Activated T-helper 17 cell treated with anti-CD3 and anti-CD28 coated beads, Interleukin-2, amount 50 U/mL, for 72 hours (primary cell): ENCODE measurements around the gene ZNF500. TPM values are rescaled to one million over a fixed set of nuclear protein-coding genes. Genes with fewer than 3 reads are reported as not detected.

Experiments used
- ATAC-seq: fragments of 150-1000 bp; cut with Tn5 transposase; replicated peaks from 2 replicates; pipeline ENCODE4 v1.10.0; 2021; ENCODE audit warnings: mild to moderate bottlenecking, moderate library complexity
- H3K27ac Mint-ChIP-seq: one replicate; pipeline ENCODE4 v1.8.0; 2022; ENCODE audit warnings: mixed read lengths
- H3K27me3 Mint-ChIP-seq: one replicate; pipeline ENCODE4 v1.8.0; 2022; ENCODE audit warnings: mixed read lengths
- H3K36me3 Mint-ChIP-seq: one replicate; pipeline ENCODE4 v1.8.0; 2022; ENCODE audit warnings: low read depth, mild to moderate bottlenecking, mixed read lengths
- H3K4me1 Mint-ChIP-seq: one replicate; pipeline ENCODE4 v1.8.0; 2022; ENCODE audit warnings: mixed read lengths
- H3K4me3 Mint-ChIP-seq: one replicate; pipeline ENCODE4 v1.8.0; 2022; ENCODE audit warnings: mild to moderate bottlenecking, mixed read lengths
- H3K9me3 Mint-ChIP-seq: one replicate; pipeline ENCODE4 v1.8.0; 2022; ENCODE audit warnings: mixed read lengths
- total RNA-seq, 2 donors: library from RNA; stranded (reverse); gene quantifications; one replicate each; pipeline ENCODE4 v1.2.3, GENCODE V29; 2022

Gene ZNF500
- total RNA-seq: 10 to 100 TPM in 1 of 2 donors, 1 to 10 TPM in 1; 9.7 to 12.5 TPM

GRCh38 chr16:4766875-4767628 lies at the start of gene ZNF500:
TSS of gene ZNF500 (minus strand) at chr16:4767162. CDS start at chr16:4765978, 1,184 bp downstream.
- H3K4me1 Mint-ChIP-seq: peaks cover 11% of the 10 kb centered on the region
- H3K27me3 Mint-ChIP-seq: no peaks in the 10 kb centered on the region
- H3K9me3 Mint-ChIP-seq: no peaks in the 10 kb centered on the region
- H3K36me3 Mint-ChIP-seq: peaks cover 22% of the 10 kb centered on the region
- peak within 1 kb of the TSS; percentile 97 for H3K4me3 Mint-ChIP-seq
- peak within 1 kb of the TSS; percentile 94 for H3K27ac Mint-ChIP-seq
- ATAC-seq: peak; percentile 78

GRCh38 chr16:4814542-4815173 lies 47.7 kb upstream of the ZNF500 start:
- Mint-ChIP-seq H3K4me1 (no peaks in the 10 kb centered on the region), H3K27me3 (no peaks in the 10 kb centered on the region), H3K36me3 (peaks cover 98% of the 10 kb centered on the region), H3K4me3 (no peak overlapping the region), H3K9me3 (no peaks in the 10 kb centered on the region), H3K27ac (no peak overlapping the region)
- no peak for ATAC-seq

GRCh38 chr16:4814046-4814445 lies 47.1 kb upstream of the ZNF500 start:
- Mint-ChIP-seq H3K27me3 (no peaks in the 10 kb centered on the region), H3K27ac (no peak overlapping the region), H3K9me3 (no peaks in the 10 kb centered on the region), H3K36me3 (peaks cover 100% of the 10 kb centered on the region), H3K4me1 (no peaks in the 10 kb centered on the region), H3K4me3 (no peak overlapping the region)
- ATAC-seq: no peak

GRCh38 chr16:4813251-4814003 lies 46.5 kb upstream of the ZNF500 start:
- Mint-ChIP-seq H3K36me3 (peaks cover 100% of the 10 kb centered on the region), H3K4me3 (no peak overlapping the region), H3K4me1 (no peaks in the 10 kb centered on the region), H3K9me3 (no peaks in the 10 kb centered on the region), H3K27me3 (no peaks in the 10 kb centered on the region), H3K27ac (no peak overlapping the region)
- ATAC-seq: no peak

DNA sequence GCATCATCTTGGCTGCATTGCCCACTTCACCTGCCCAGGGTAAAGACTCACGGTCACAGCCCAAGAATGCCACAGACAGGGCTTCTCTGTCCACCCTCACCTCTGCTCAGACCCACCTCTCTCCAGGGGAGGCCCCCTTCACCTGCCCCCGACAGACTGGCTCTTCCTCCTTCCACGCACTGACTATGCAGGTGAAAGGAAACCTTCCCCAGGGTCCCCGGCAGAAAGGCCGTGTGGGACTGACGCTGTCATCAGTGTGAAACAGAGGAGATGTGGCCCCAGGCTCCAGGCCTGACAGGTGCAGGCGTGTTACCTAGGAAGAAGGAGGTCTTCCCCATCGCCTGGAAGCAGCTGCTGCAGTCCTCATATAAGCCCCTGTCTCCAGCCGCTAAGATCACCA lies 44.8 kb upstream of the ZNF500 start:
- H3K27me3 Mint-ChIP-seq: no peaks in the 10 kb centered on the region
- peak overlapping the region; percentile 38 for H3K27ac Mint-ChIP-seq
- H3K4me3 Mint-ChIP-seq: no peak overlapping the region
- no peaks in the 10 kb centered on the region for H3K9me3 Mint-ChIP-seq
- no peaks in the 10 kb centered on the region for H3K4me1 Mint-ChIP-seq
- no peak for ATAC-seq
- peaks cover 99% of the 10 kb centered on the region for H3K36me3 Mint-ChIP-seq

GRCh38 chr16:4811242-4811641 lies 44.3 kb upstream of the ZNF500 start:
- no peak for ATAC-seq
- Mint-ChIP-seq H3K4me1 (no peaks in the 10 kb centered on the region), H3K4me3 (no peak overlapping the region), H3K27ac (no peak overlapping the region), H3K9me3 (no peaks in the 10 kb centered on the region), H3K36me3 (peaks cover 97% of the 10 kb centered on the region), H3K27me3 (no peaks in the 10 kb centered on the region)

DNA sequence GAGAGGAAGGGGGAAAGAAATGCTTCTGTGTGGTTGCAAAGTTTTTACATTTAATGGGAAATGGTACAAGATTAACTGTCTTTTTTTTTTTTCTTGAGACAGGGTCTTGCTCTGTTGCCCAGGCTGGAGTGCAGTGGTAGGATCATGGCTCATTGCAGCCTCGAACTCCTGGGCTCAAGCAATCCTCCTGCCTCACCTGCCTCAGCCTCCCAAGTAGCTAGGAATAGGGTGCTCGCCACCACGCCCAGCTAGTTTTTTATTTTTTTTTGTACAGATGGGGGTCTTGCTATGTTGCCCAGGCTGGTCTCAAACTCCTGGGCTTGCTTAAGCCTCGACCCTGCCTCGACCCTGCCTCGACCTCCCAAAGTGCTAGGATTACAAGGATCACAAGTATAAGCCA lies 39.3 kb upstream of the ZNF500 start:
- H3K4me1 Mint-ChIP-seq: no peaks in the 10 kb centered on the region
- no peak overlapping the region for H3K4me3 Mint-ChIP-seq
- ATAC-seq: no peak
- peaks cover 70% of the 10 kb centered on the region for H3K36me3 Mint-ChIP-seq
- H3K27ac Mint-ChIP-seq: no peak overlapping the region
- no peaks in the 10 kb centered on the region for H3K9me3 Mint-ChIP-seq
- H3K27me3 Mint-ChIP-seq: no peaks in the 10 kb centered on the region

GRCh38 chr16:4805231-4805630 lies 38.3 kb upstream of the ZNF500 start:
- no peak overlapping the region for H3K27ac Mint-ChIP-seq
- H3K4me1 Mint-ChIP-seq: no peaks in the 10 kb centered on the region
- no peaks in the 10 kb centered on the region for H3K27me3 Mint-ChIP-seq
- H3K4me3 Mint-ChIP-seq: no peak overlapping the region
- ATAC-seq: no peak
- no peaks in the 10 kb centered on the region for H3K9me3 Mint-ChIP-seq
- H3K36me3 Mint-ChIP-seq: peaks cover 60% of the 10 kb centered on the region

DNA sequence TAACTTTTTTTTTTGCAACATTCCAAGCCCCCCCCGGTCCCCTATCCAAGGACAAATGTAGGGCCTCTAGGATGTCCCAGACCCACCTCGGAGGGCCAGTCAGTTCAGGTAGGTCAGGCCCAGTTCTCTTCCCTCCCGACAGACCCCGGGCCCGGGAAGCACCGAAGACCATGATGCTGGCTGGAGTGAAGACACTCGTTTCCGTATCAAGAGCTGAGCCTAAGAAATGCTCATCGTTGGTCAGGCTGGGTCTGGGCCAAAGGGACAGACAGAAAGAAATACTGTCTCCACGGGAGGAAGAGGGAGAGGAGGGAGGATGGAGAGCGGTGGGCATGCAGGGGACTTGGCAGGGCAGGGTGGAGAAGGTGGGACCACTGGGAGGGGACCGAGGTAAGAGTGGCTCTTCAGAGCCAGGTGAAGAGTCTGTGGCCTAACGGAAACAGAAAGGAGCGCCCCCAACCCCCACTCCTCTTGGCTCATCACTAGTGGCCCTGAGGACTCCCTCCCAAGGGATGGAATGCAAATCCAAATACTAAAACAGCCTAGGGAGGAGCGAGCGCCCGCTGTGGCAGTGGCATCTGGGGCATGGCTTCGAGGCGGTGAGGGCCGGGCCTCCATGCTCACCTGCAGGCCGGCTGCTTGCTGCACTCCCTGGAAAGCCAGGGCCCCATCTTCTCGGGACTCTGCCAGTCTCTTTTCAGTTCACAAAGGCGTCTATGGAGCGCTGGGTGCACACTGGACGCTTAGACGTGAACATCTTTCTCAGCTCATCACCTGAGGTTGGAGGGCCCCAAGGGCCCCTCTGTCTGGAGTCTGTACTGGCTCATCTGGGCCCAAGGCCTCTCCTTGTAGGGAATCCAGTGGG lies 37.2 kb upstream of the ZNF500 start:
- peaks cover 49% of the 10 kb centered on the region for H3K36me3 Mint-ChIP-seq
- H3K4me3 Mint-ChIP-seq: peak overlapping the region; percentile 81
- no peaks in the 10 kb centered on the region for H3K27me3 Mint-ChIP-seq
- no peaks in the 10 kb centered on the region for H3K9me3 Mint-ChIP-seq
- no peaks in the 10 kb centered on the region for H3K4me1 Mint-ChIP-seq
- no peak overlapping the region for H3K27ac Mint-ChIP-seq
- ATAC-seq: no peak

GRCh38 chr16:4803401-4803844 lies 36.5 kb upstream of the ZNF500 start:
- Mint-ChIP-seq H3K27me3 (no peaks in the 10 kb centered on the region), H3K4me3 (peak overlapping the region; percentile 81), H3K27ac (no peak overlapping the region), H3K4me1 (no peaks in the 10 kb centered on the region), H3K36me3 (peaks cover 42% of the 10 kb centered on the region), H3K9me3 (no peaks in the 10 kb centered on the region)
- no peak for ATAC-seq

- ATAC-seq: peak; percentile 96
- Mint-ChIP-seq H3K36me3 (peaks cover 35% of the 10 kb centered on the region), H3K4me1 (no peaks in the 10 kb centered on the region), H3K4me3 (peak overlapping the region; percentile 81), H3K27ac (peak overlapping the region; percentile 41), H3K9me3 (no peaks in the 10 kb centered on the region), H3K27me3 (no peaks in the 10 kb centered on the region)
Observed at GRCh38 chr16:4802659-4803287, 35.8 kb upstream of the ZNF500 start.

GRCh38 chr16:4801962-4802658 lies 35.1 kb upstream of the ZNF500 start, which contains the start of gene ROGDI:
TSS of gene ROGDI (minus strand) at chr16:4802633. CDS start at chr16:4802571, 62 bp downstream.
- Mint-ChIP-seq H3K9me3 (no peaks in the 10 kb centered on the region), H3K4me1 (no peaks in the 10 kb centered on the region), H3K27ac (peak within 1 kb of the TSS; percentile 54), H3K36me3 (peaks cover 29% of the 10 kb centered on the region), H3K27me3 (no peaks in the 10 kb centered on the region), H3K4me3 (peak within 1 kb of the TSS; percentile 81)
- ATAC-seq: peak; percentile 63
